Right renal cortex interstitium (tissue), 3 donors: ENCODE results near the gene SYNDIG1L. TPM values are rescaled to one million over a fixed set of nuclear protein-coding genes. Genes with fewer than 3 reads are reported as not detected.
"Not testable (repeated sequence)": the region's sequence is repeated elsewhere in the genome, so short reads cannot be mapped to it uniquely, and the experiment has no call there.

Experiments used
- DNase-seq, 3 donors: peaks; one replicate each; pipeline ENCODE4 v3.0.0-alpha.2; 2013; ENCODE audit warnings: low read depth in 3 of 3, low spot score in 2 of 3
- polyA plus RNA-seq, 3 donors: library from polyadenylated mRNA; unstranded; fragments of 120-200 nt; gene quantifications; one replicate each; pipeline ENCODE4 v1.2.1, GENCODE V29; 2013; ENCODE audit not compliant: insufficient read length in 3 of 3

SYNDIG1L gene
- under 1 TPM; 0.18 to 0.28 (median 0.24) TPM for polyA plus RNA-seq

- no peak for DNase-seq
These were observed at the start of gene SYNDIG1L for GRCh38 chr14:74426202-74426582. Gene SYNDIG1L (minus strand): TSS chr14:74426210. CDS start chr14:74409744, 16,466 bp downstream.

- no peak for DNase-seq
These were observed 49.7 kb upstream of the SYNDIG1L start for GRCh38 chr14:74475678-74476077.

DNA sequence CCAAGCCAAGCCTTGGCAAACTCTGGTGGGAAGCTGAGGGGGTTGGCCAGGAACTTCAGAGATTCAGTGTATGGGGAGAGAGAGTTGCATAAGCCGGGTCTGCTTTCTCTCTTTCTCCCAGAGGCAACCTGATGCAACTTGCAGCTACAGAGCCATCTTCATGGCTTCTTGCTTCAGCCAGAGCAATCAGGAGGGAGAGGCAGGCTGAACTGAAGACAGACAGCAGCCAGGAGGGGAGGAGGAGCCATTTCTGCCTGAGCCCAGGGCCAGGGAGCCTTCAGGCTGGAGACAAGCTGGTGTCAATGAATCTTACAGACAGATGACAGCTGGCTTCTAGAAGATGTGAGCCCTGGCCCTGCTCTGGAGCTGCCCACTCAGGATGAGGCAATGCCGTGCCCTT, 48.4 kb upstream of the SYNDIG1L start:
- no peak for DNase-seq

DNA sequence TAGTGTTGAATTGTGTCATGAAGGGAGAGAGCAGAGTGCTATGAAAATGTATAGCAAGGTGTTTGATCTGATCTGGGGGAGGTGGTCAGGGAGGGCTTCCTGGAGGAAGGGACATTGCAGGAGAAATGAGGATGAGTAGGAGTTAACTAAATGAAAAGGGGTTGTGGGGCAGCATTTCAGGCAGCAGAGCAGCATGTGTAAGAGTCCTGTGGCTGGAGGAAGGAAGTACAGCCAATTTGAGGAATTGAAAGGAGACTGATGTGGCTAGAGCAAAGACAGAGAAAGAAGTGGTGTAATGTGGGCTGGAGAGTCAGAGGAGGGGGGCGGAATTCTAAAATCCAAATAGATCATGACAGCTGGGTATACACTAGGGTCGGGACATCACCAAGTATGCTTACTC, 46.6 kb upstream of the SYNDIG1L start:
- DNase-seq: no peak

- no peak for DNase-seq
These were observed 43.8 kb upstream of the SYNDIG1L start for GRCh38 chr14:74469548-74470518.

DNA sequence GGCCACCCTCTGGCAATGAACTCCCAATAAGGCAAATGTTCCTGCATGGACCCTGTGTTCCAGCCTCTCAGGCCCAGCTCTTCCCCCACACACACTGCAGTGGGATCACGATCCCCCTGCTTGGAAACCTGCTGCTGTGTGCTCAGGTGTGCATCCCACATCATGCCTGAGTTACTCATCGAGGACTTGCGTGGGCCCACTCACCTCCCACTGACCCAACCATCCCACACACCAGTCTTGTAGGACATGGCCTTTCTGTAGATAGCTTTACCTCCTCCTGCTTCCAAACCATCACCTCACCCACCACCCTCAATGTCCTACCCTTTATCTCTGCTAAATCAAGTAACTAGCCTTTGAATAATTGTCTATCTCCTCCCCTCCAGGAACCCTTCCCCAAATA, 42.5 kb upstream of the SYNDIG1L start:
- DNase-seq: no peak

DNA sequence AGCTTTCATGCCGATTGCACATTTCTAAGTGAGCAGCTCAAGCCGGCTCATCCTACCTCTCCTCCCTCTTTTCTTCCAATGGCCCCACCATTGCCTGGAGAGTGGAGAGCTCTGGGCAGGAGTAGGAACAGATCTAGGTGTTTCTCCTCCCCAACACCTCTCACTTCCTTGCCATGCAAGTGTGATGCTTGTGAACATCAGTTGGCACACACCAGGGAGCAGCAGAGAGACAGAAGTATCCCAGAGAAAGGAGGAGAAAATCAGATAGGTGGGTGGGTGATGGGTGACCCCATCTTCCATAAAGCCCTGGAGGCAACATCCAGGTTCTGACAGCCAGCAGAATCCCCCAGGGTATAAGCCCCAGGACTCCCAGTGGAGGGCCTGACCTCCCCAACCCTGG, 39.3 kb upstream of the SYNDIG1L start:
- DNase-seq: no peak

- no peak for DNase-seq
These were observed 38.8 kb upstream of the SYNDIG1L start for GRCh38 chr14:74464785-74465184.

DNA sequence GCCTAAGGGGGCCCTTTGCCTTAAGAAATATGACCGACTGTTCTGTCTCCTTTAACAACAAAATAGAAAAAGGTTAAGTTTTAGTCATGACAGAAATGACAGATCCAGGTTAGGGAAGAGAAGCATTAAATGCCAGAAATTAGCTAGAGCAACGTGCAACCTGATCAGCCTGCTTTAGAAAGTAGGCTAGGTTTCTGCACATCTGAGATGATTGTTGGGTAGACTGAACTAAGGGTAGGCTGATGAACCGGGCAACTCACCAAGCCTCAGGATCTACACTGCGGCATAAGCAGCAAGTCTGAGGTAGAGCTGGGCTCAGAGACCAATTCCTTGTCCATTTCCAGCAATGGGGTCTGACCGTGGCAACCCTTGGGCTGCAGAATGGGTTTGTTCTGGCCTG, 37.7 kb upstream of the SYNDIG1L start:
- no peak for DNase-seq

DNA sequence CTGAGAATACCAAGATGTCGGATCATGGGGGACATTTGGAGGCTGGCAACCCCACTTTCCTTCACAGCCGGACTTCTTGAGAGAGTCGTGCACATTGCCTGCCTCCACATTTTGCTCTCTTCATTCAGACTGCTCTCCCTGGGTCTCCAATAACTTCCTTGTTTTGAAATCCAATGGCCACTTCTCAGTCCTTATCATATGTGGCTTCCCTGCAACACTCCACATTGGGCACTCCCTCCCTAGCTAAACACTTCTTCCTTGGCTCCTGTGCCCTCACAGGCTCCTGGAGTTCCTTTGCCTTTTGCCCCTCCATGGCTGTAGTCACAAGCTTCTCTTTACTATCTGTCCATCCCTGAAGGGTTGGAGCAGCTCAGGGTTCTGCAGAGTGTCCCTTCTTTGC, 37.0 kb upstream of the SYNDIG1L start:
- DNase-seq: no peak

GRCh38 chr14:74459976-74460375, 34.0 kb upstream of the SYNDIG1L start:
- DNase-seq: no peak

- DNase-seq: no peak
These were observed 33.4 kb upstream of the SYNDIG1L start for GRCh38 chr14:74459289-74459946.

- DNase-seq: no peak
These were observed 31.5 kb upstream of the SYNDIG1L start for GRCh38 chr14:74457565-74457895.

- DNase-seq: no peak
These were observed 30.9 kb upstream of the SYNDIG1L start for GRCh38 chr14:74456684-74457564.

DNA sequence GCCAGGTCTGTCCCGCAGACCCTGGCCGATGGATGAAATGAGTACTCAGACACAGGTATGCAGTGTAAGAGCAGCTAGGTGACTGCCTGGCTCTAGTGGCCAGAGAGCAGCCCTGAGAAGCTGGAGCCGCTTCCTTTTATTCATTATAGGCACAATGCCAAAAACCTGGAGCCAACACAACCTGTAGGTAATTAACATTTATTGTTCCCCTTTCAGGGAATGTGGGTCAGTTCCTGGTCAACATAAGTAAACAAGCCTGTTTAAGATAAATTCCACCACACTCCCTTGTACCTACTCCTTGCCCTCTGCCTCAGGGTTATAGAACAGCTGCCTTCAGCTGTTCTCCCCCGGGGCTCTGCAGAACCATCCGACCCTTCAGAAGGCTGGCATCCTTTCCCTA, 28.4 kb upstream of the SYNDIG1L start:
- DNase-seq: not testable (repeated sequence)

- DNase-seq: no peak
These were observed 18.9 kb upstream of the SYNDIG1L start for GRCh38 chr14:74444866-74445265.

DNA sequence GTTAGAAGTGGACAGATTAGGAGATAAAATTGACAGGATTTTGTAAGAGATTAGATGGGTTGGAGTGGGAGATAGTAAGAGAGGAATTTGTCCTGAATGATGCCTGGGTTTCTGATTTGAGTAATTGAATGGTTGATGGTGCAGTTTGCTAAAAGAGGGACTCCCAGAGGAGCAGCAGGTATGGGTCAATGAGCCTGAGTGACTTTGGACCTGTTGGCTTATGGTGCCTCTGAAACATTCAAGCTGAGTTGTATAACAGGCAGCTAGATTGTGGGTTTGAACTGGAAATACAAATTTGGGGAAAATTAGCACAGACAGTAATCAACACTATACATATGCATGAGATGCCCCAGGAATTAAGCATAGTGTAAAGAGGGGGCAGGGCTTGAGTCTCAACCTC, 16.7 kb upstream of the SYNDIG1L start:
- DNase-seq: no peak

DNA sequence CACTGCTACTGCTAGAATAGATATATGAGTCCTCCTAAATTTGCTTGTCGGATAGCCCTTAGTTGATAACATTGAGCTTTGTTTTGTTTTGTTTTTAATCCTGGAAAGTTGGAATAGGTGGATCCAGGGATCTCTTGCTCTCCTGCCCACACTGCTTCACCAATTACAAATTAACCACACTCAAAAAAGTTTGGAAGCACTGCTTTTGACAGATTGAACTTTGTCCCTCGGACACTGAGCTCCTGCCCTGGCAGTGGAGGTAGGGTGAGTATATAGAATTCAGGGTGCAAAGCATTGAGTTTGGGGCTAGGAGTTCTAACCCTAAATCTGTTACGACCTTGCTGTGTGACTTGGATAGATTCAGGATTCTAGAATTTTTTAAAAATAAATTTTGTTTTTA, 15.1 kb upstream of the SYNDIG1L start:
- DNase-seq: no peak

- DNase-seq: no peak
These were observed 12.4 kb upstream of the SYNDIG1L start for GRCh38 chr14:74438351-74438915.

GRCh38 chr14:74437496-74438053, 11.6 kb upstream of the SYNDIG1L start:
- DNase-seq: no peak
